Measurements from ENCODE around the gene CATSPER1. TPM values are rescaled to one million over a fixed set of nuclear protein-coding genes. Genes with fewer than 3 reads are reported as not detected.

CATSPER1 gene
- polyA plus RNA-seq, 2 of the 4 experiments (the other 2 are of a cell fraction) = 0.46 to 0.97 TPM

GRCh38 chr11:66016793-66017177 is 9.5 kb downstream of the CATSPER1 start:
- DNase-seq (ENCODE audit: low read depth in 1 of 2, low spot score in 1 of 2) (no peak), FAIRE-seq (no peak), ATAC-seq (no peak)
- H3K4me1 ChIP-seq = peaks cover 24% of the 10 kb centered on the region
- no peaks in the 10 kb centered on the region for H3K9me3 ChIP-seq
- TF ChIP-seq RCOR1 (IDR thresholded peaks at IDR 0.05; ENCODE audit: low read depth, low read length) = no peak
- TF ChIP-seq BCL3 (IDR thresholded peaks at IDR 0.05) = no peak
- ChIA-PET POLR2A (no interaction called here), CTCF (interaction anchor here (0.9 kb wide), 1 partner anchor 52 kb away, joined by 4 read pairs; no protein-coding TSS in a partner anchor)
- H3K4me2 ChIP-seq = no peak overlapping the region
- 82% methylated on average over 10 of the region's 10 CpGs for WGBS (ENCODE audit: missing lambda C conversion rate)
- no peak overlapping the region for H3K27ac ChIP-seq
- H3K4me3 ChIP-seq = no peak overlapping the region

GRCh38 chr11:66015936-66016792 is 10.1 kb downstream of the CATSPER1 start:
- whole genome bisulfite sequencing (ENCODE audit: missing lambda C conversion rate) = 87% methylated on average over 16 of the region's 18 CpGs
- Histone ChIP-seq H3K27ac (peak overlapping the region in 1 of 2 experiments; percentile 48; a peak in 2 of 6 replicates), H3K9me3 (no peaks in the 10 kb centered on the region), H3K4me2 (no peak overlapping the region), H3K4me1 (peaks cover 18% of the 10 kb centered on the region), H3K4me3 (no peak overlapping the region)
- DNase-seq (ENCODE audit: low read depth in 1 of 2, low spot score in 1 of 2) (no peak), FAIRE-seq (no peak), ATAC-seq (no peak; a peak in 1 of 6 replicates)
- ChIA-PET CTCF (interaction anchor here (0.6 to 1.4 kb wide), 6 partner anchors 21 to 131 kb away, joined by 3 to 4 read pairs (median 3); no protein-coding TSS in a partner anchor), POLR2A (no interaction called here)
- TF ChIP-seq CBX2 (IDR thresholded peaks at IDR 0.05; ENCODE audit: borderline replicate concordance, low read depth) (no peak), BCL3 (IDR thresholded peaks at IDR 0.05) (no peak), ATOH8 (CRISPR knock-in tag; IDR thresholded peaks at IDR 0.05; ENCODE audit: low read depth) (no peak), HOXB5 (CRISPR knock-in tag; IDR thresholded peaks at IDR 0.05) (no peak), TP53 (CRISPR knock-in tag; IDR thresholded peaks at IDR 0.05) (no peak)

- CTCF ChIA-PET = interaction anchor here (0.6 to 1.4 kb wide), 7 partner anchors 22 to 131 kb away, joined by 3 to 7 read pairs (median 3); no protein-coding TSS in a partner anchor
- H3K9me3 ChIP-seq = no peaks in the 10 kb centered on the region
- POLR2A ChIA-PET = no interaction called here
- peaks cover 12% of the 10 kb centered on the region for H3K4me1 ChIP-seq
- H3K4me2 ChIP-seq = no peak overlapping the region
- H3K4me3 ChIP-seq = no peak overlapping the region
- H3K27ac ChIP-seq = peak overlapping the region in 1 of 2 experiments; percentile 48; a peak in 2 of 6 replicates
- ATAC-seq (peak in 1 of 2 experiments; percentile 26; a peak in 3 of 6 replicates), DNase-seq (ENCODE audit: low read depth in 1 of 2, low spot score in 1 of 2) (no peak), FAIRE-seq (no peak)
- 34% methylated on average over 6 of the region's 7 CpGs for WGBS (ENCODE audit: missing lambda C conversion rate)
- TF ChIP-seq ELK1 (IDR thresholded peaks at IDR 0.05; ENCODE audit: low read depth, low read length) (no peak), ESRRA (IDR thresholded peaks at IDR 0.05; ENCODE audit: borderline replicate concordance, low read length) (no peak), MYC (IDR thresholded peaks at IDR 0.05; ENCODE audit: borderline replicate concordance, low read length) (no peak)
Observed at GRCh38 chr11:66015454-66015881, 10.8 kb downstream of the CATSPER1 start.

- Histone ChIP-seq H3K27ac (peak overlapping the region in 1 of 2 experiments; percentile 48; a peak in 3 of 6 replicates), H3K4me2 (no peak overlapping the region), H3K4me1 (peaks cover 12% of the 10 kb centered on the region), H3K9me3 (no peaks in the 10 kb centered on the region), H3K4me3 (no peak overlapping the region)
- no peak for DNase-seq (ENCODE audit: low read depth in 1 of 2, low spot score in 1 of 2)
- CTCF ChIA-PET = interaction anchor here (0.6 to 11.6 kb wide), 9 partner anchors 7 to 331 kb away, joined by 3 to 121 read pairs (median 3); no protein-coding TSS in a partner anchor
- WGBS (ENCODE audit: missing lambda C conversion rate) = 95% methylated on average over 4 of the region's 6 CpGs
- POLR2A ChIA-PET = no interaction called here
- peak in 1 of 2 experiments; percentile 39; a peak in 3 of 6 replicates for ATAC-seq
- no peak for FAIRE-seq
- TF ChIP-seq BCL3 (IDR thresholded peaks at IDR 0.05) (no peak), TFCP2L1 (CRISPR knock-in tag; IDR thresholded peaks at IDR 0.05) (no peak), GATA3 (IDR thresholded peaks at IDR 0.05; ENCODE audit: borderline replicate concordance) (no peak), MAZ (IDR thresholded peaks at IDR 0.05; ENCODE audit: borderline replicate concordance, low read depth, low read length) (no peak), RAD21 (conservative IDR thresholded peaks at IDR 0.05 in 1 of 2, IDR thresholded peaks at IDR 0.05 in 1 of 2) (no peak), POLR2AphosphoS2 (conservative IDR thresholded peaks at IDR 0.05; ENCODE audit: low read length) (no peak), ZFP36 (IDR thresholded peaks at IDR 0.05; ENCODE audit: borderline replicate concordance, partially characterized antibody) (no peak), ZC3H11A (IDR thresholded peaks at IDR 0.05) (no peak), EHF (CRISPR knock-in tag; IDR thresholded peaks at IDR 0.05) (no peak), EHMT2 (IDR thresholded peaks at IDR 0.05; ENCODE audit: low read depth) (no peak), POLR2A (IDR thresholded peaks at IDR 0.05; ENCODE audit: low read length) (no peak)
Observed at GRCh38 chr11:66014804-66015453, 11.3 kb downstream of the CATSPER1 start.
